K562 (cell line): ENCODE data around the gene LRP4. TPM values are rescaled to one million over a fixed set of nuclear protein-coding genes. Genes with fewer than 3 reads are reported as not detected.

Source experiments
- ATF7 ChIP-seq: fragments of 450-650 bp; IDR thresholded peaks from 2 replicates; pipeline ENCODE4 v1.7.1; 2014; ENCODE audit warnings: mild to moderate bottlenecking, moderate library complexity
- HMBOX1 ChIP-seq: sonication (generic); IDR thresholded peaks from 2 replicates; pipeline ENCODE4 v1.6.1; 2016
- MEIS2 ChIP-seq: fragments of 450-650 bp; IDR thresholded peaks from 2 replicates; pipeline ENCODE4 v1.6.1; 2014; ENCODE audit warnings: mild to moderate bottlenecking; ENCODE audit not compliant: partially characterized antibody
- TCF7 ChIP-seq: sonication (generic); IDR thresholded peaks from 2 replicates; pipeline ENCODE4 v1.6.1; 2016; ENCODE audit warnings: antibody characterized with exemption, borderline replicate concordance
- THAP12 ChIP-seq: fragments of 250-450 bp; sonication (Bioruptor Pico); IDR thresholded peaks from 2 replicates; pipeline ENCODE4 v1.9.0; 2021; ENCODE audit warnings: mild to moderate bottlenecking, inconsistent platforms
- TSC22D4 ChIP-seq: fragments of 450-650 bp; IDR thresholded peaks from 2 replicates; pipeline ENCODE4 v1.6.1; 2016; ENCODE audit warnings: missing genetic modification characterization, missing biosample characterization, control low read depth
- ZBTB1 ChIP-seq: sonication (generic); formaldehyde crosslinking; IDR thresholded peaks from 2 replicates; pipeline ENCODE4 v1.8.1; 2023; ENCODE audit warnings: missing genetic modification reagents, low read depth, mild to moderate bottlenecking, borderline replicate concordance
- ZNF24 ChIP-seq: fragments of 450-650 bp; IDR thresholded peaks from 2 replicates; pipeline ENCODE4 v1.6.1; 2016
- ZNF41 ChIP-seq: fragments of 250-450 bp; sonication (Bioruptor Pico); conservative IDR thresholded peaks from 2 replicates; pipeline ENCODE4 v1.4.0; 2020; ENCODE audit warnings: mild to moderate bottlenecking
- ZNF785 ChIP-seq: fragments of 250-450 bp; sonication (Bioruptor Pico); IDR thresholded peaks from 2 replicates; pipeline ENCODE4 v1.4.0; 2020; ENCODE audit warnings: mild to moderate bottlenecking
- polyA plus RNA-seq, 8 experiments: library from polyadenylated mRNA; depleted of rRNA in 4 of 8; stranded (reverse) in 5 of 8; unstranded in 3 of 8; fragments of >200 nt; fragmentation: Nextera tagmentation in 2 of 8; fragmentation: Illumina TruSeq in 1 of 8; extraction: Ambion mirVana in 2 of 8; extraction: Trizol in 1 of 8; gene quantifications; 2 replicates each; pipeline versions ENCODE4 v1.2.1 to v1.2.3, GENCODE V29; 2011 to 2014; ENCODE audit warnings: inconsistent platforms in 1 of 8, missing spikeins in 1 of 8
- total RNA-seq, 7 experiments: library from RNA; depleted of rRNA in 6 of 7; stranded (reverse); fragments of >200 nt in 6 of 7; fragmentation: Illumina TruSeq in 2 of 7; extraction: Trizol in 2 of 7; gene quantifications; 2 replicates each; pipeline versions ENCODE4 v1.2.1 to v1.2.3, GENCODE V29; 2011 to 2021; ENCODE audit warnings: low replicate concordance in 1 of 7
- TF ChIP-seq, protein P1 (sequence below), 3 experiments: fragments of 200-800 bp in 1 of 3; sonication (Bioruptor generic) in 1 of 3; sonication (generic) in 1 of 3; formaldehyde crosslinking in 1 of 3; IDR thresholded peaks; 2 replicates each; pipeline versions ENCODE4 v1.6.1 to v1.8.0; 2016 to 2022; ENCODE audit warnings: mild to moderate bottlenecking in 2 of 3, missing compliant biosample characterization in 2 of 3, missing genetic modification characterization in 2 of 3, missing genetic modification reagents in 1 of 3
- TF ChIP-seq, protein P2 (sequence below): fragments of 450-650 bp; IDR thresholded peaks from 2 replicates; pipeline ENCODE4 v1.6.1; 2018; ENCODE audit not compliant: partially characterized antibody
- TF ChIP-seq, protein P3 (sequence below), 2 experiments: IDR thresholded peaks in 1 of 2; conservative IDR thresholded peaks in 1 of 2; 2 replicates each; pipeline ENCODE4 v1.6.1; 2016; ENCODE audit warnings: low read depth in 2 of 2, mild to moderate bottlenecking in 1 of 2, missing compliant biosample characterization in 1 of 2, missing genetic modification characterization in 1 of 2, moderate library complexity in 1 of 2
- TF ChIP-seq, protein P4 (sequence below): fragments of 450-650 bp; IDR thresholded peaks from 2 replicates; pipeline ENCODE4 v1.6.1; 2016

The LRP4 gene
- total and polyA plus RNA-seq, 9 of the 15 experiments (the other 6 are each of a cell fraction or from before 2014, with no cell fraction given), result 0.04 to 0.54 (median 0.10) TPM

DNA sequence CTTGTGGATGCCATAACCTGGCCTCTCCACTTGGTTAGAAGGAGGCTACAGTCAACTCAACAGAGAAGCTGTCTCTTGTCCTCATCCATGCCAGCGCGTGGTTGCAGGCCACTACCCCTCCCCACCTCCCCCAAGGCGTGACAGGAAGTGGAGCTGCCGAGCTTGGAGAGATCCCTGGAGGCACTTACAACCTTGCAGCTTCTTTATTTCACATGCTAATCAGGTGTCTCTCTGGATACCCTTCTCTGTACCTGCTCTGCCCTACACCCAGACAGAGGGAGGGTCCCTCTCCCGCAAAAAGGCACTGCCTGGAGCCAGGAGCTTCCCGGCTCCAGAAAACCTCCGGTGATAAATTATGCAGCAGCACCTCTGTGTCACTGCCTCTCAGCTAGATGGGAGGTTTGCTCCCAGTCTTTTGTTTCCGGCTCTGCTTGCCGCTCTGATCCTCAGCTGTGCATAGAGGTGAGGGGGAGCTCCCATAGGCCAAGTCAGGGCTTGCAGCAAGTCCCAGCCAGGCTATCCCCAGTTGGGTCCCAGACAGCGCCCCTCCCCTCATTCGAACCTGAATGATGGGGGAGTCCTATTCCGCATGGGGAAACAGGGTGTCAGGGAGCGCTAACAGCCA is 5.7 kb downstream of the LRP4 start (continued):
- TF ChIP-seq THAP12 (no peak), HMBOX1 (no peak), ATF7 (0 out of 2 replicates have a peak, but pooled peaks have one; percentile 22), ZNF41 (CRISPR knock-in tag) (no peak), MEIS2 (peak; percentile 77), TSC22D4 (tag) (no peak), ZNF785 (CRISPR knock-in tag) (no peak), ZNF24 (no peak), TCF7 (no peak), ZBTB1 (CRISPR knock-in tag) (no peak)
- TF ChIP-seq, protein P1, sequence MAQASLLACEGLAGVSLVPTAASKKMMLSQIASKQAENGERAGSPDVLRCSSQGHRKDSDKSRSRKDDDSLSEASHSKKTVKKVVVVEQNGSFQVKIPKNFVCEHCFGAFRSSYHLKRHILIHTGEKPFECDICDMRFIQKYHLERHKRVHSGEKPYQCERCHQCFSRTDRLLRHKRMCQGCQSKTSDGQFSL (CRISPR knock-in tag; IDR thresholded peaks at IDR 0.05), result no peak
- TF ChIP-seq, protein P1 (tag; IDR thresholded peaks at IDR 0.05), result no peak
- TF ChIP-seq, protein P2, sequence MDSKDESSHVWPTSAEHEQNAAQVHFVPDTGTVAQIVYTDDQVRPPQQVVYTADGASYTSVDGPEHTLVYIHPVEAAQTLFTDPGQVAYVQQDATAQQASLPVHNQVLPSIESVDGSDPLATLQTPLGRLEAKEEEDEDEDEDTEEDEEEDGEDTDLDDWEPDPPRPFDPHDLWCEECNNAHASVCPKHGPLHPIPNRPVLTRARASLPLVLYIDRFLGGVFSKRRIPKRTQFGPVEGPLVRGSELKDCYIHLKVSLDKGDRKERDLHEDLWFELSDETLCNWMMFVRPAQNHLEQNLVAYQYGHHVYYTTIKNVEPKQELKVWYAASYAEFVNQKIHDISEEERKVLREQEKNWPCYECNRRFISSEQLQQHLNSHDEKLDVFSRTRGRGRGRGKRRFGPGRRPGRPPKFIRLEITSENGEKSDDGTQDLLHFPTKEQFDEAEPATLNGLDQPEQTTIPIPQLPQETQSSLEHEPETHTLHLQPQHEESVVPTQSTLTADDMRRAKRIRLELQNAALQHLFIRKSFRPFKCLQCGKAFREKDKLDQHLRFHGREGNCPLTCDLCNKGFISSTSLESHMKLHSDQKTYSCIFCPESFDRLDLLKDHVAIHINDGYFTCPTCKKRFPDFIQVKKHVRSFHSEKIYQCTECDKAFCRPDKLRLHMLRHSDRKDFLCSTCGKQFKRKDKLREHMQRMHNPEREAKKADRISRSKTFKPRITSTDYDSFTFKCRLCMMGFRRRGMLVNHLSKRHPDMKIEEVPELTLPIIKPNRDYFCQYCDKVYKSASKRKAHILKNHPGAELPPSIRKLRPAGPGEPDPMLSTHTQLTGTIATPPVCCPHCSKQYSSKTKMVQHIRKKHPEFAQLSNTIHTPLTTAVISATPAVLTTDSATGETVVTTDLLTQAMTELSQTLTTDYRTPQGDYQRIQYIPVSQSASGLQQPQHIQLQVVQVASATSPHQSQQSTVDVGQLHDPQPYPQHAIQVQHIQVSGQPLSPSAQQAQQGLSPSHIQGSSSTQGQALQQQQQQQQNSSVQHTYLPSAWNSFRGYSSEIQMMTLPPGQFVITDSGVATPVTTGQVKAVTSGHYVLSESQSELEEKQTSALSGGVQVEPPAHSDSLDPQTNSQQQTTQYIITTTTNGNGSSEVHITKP, result peak; percentile 74
- TF ChIP-seq, protein P3, sequence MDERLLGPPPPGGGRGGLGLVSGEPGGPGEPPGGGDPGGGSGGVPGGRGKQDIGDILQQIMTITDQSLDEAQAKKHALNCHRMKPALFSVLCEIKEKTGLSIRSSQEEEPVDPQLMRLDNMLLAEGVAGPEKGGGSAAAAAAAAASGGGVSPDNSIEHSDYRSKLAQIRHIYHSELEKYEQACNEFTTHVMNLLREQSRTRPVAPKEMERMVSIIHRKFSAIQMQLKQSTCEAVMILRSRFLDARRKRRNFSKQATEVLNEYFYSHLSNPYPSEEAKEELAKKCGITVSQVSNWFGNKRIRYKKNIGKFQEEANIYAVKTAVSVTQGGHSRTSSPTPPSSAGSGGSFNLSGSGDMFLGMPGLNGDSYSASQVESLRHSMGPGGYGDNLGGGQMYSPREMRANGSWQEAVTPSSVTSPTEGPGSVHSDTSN (CRISPR knock-in tag; IDR thresholded peaks at IDR 0.05; ENCODE audit: low read depth), result no peak
- TF ChIP-seq, protein P3 (tag; conservative IDR thresholded peaks at IDR 0.05; ENCODE audit: low read depth), result 0 out of 2 replicates have a peak, but pooled peaks have one; percentile 44
- TF ChIP-seq, protein P4, sequence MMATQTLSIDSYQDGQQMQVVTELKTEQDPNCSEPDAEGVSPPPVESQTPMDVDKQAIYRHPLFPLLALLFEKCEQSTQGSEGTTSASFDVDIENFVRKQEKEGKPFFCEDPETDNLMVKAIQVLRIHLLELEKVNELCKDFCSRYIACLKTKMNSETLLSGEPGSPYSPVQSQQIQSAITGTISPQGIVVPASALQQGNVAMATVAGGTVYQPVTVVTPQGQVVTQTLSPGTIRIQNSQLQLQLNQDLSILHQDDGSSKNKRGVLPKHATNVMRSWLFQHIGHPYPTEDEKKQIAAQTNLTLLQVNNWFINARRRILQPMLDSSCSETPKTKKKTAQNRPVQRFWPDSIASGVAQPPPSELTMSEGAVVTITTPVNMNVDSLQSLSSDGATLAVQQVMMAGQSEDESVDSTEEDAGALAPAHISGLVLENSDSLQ, result peak; percentile 58
